Measurements from ENCODE around the gene RCOR1.

RCOR1 gene

DNA sequence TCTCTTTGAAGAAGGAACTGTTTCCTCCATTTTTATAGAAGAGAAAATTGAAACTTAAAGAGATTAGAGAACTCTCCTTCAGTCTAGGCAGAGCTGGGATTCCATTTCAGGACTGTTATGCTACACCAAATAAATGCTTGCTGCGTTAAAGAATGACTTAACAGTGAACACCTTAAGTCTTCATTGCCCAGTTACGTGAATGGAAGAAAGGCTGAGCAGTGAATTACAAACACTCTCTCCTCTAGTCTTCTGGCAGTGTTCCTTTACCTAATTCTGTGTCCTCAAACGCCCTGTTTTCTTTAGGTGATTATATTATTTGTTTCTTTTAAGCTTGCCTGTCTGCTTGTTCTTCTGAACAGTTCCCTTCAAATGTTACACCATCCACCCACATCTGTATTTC, 59.7 kb downstream of the RCOR1 start:
- no peak for DNase-seq (ENCODE audit: extremely low spot score)
- CTCF ChIA-PET, result no interaction called here
- POLR2A ChIA-PET, result no interaction called here
- no peak for TF ChIP-seq SP1 (IDR thresholded peaks at IDR 0.05)
- no peak for TF ChIP-seq TARDBP (IDR thresholded peaks at IDR 0.05)
- TF ChIP-seq FOXM1 (IDR thresholded peaks at IDR 0.05; ENCODE audit: borderline replicate concordance), result no peak

DNA sequence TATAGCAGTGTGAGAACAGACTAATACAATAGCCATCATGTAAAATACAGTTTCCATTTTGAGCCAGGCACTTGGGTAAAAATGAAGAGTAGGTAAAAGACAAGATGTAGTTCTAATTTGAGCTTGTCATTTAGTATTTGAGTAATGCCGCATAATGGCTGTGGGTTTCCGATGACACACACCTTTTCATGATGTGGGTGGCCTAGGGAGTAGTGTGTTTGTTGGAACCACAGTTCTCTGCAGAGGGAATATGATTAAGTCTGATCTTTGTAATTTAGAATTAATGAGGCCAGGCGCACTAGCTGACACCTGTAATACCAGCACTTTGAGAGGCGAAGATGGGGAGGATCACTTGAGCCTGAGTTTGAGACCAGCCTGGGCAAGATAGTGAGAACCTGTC, 61.8 kb downstream of the RCOR1 start:
- ChIA-PET POLR2A (interaction anchor here (1.6 kb wide), 1 partner anchor 63 kb away, joined by 3 read pairs; no protein-coding TSS in a partner anchor), CTCF (no interaction called here)
- TF ChIP-seq L3MBTL2 (conservative IDR thresholded peaks at IDR 0.05) (no peak), ZNF384 (IDR thresholded peaks at IDR 0.05) (no peak), HDGF (IDR thresholded peaks at IDR 0.05; ENCODE audit: borderline replicate concordance) (no peak), TARDBP (IDR thresholded peaks at IDR 0.05) (no peak), CTBP1 (IDR thresholded peaks at IDR 0.05; ENCODE audit: borderline replicate concordance) (no peak)
- DNase-seq (ENCODE audit: extremely low spot score), result no peak

DNA sequence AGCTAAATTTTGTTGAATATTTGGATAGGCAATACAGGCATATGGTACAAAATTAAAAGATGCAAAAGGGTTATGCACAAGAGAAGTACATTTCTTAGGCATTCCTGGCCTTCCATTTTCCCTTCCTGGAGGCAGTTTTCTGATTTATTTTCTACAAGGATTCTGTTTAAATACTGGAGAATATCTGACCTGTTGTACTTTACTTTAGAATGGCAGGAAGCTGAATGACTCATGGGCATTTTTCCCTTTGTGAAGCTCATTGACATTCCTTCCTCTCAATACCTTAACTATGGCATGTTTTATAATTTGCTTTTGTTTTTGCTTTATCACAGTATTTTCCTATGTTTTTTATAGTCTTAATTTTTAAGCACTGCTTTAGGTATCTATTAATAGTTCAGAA, 62.7 kb downstream of the RCOR1 start:
- DNase-seq (ENCODE audit: extremely low spot score), result no peak
- ChIA-PET POLR2A (interaction anchor here (1.6 kb wide), 1 partner anchor 63 kb away, joined by 3 read pairs; no protein-coding TSS in a partner anchor), CTCF (interaction anchor here (0.6 kb wide), 1 partner anchor 60 kb away, joined by 3 read pairs; no protein-coding TSS in a partner anchor)
- TF ChIP-seq ELF4 (IDR thresholded peaks at IDR 0.05), result no peak
- TF ChIP-seq TARDBP (IDR thresholded peaks at IDR 0.05), result no peak
- no peak for TF ChIP-seq BHLHE40 (IDR thresholded peaks at IDR 0.05; ENCODE audit: borderline replicate concordance)
- TF ChIP-seq ZNF384 (IDR thresholded peaks at IDR 0.05), result no peak
- no peak for TF ChIP-seq L3MBTL2 (conservative IDR thresholded peaks at IDR 0.05)
- TF ChIP-seq NFRKB (IDR thresholded peaks at IDR 0.05), result no peak
- no peak for TF ChIP-seq CTBP1 (IDR thresholded peaks at IDR 0.05; ENCODE audit: borderline replicate concordance)
- no peak for TF ChIP-seq ARNT (IDR thresholded peaks at IDR 0.05)
- no peak for TF ChIP-seq FOXK2 (IDR thresholded peaks at IDR 0.05)
- TF ChIP-seq, protein P1, sequence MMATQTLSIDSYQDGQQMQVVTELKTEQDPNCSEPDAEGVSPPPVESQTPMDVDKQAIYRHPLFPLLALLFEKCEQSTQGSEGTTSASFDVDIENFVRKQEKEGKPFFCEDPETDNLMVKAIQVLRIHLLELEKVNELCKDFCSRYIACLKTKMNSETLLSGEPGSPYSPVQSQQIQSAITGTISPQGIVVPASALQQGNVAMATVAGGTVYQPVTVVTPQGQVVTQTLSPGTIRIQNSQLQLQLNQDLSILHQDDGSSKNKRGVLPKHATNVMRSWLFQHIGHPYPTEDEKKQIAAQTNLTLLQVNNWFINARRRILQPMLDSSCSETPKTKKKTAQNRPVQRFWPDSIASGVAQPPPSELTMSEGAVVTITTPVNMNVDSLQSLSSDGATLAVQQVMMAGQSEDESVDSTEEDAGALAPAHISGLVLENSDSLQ (IDR thresholded peaks at IDR 0.05), result no peak
- TF ChIP-seq SP1 (IDR thresholded peaks at IDR 0.05), result no peak
- TF ChIP-seq FOXA1 (IDR thresholded peaks at IDR 0.05), result no peak
- no peak for TF ChIP-seq SUZ12 (IDR thresholded peaks at IDR 0.05)
- TF ChIP-seq LEF1 (IDR thresholded peaks at IDR 0.05; ENCODE audit: borderline replicate concordance), result no peak

DNA sequence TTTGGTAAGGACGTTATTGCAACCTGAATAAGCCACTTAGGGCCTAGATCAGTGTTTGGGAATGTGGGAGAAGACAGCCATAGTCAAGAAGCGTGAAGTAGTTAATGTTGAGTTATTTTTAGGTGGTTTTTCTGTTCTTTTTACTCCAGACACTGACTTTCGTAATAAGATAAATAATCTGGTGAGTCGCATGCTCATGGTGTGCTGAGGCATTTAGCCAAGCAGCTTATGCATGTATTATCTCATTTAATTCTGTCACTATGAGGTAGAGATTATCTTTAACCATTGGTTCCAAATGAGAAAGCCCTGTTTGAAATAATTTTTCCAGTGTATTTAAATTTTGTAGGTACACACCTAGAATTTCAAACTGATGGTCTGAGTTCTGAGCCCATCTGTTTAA, 67.3 kb downstream of the RCOR1 start:
- no peak for TF ChIP-seq TARDBP (IDR thresholded peaks at IDR 0.05)
- TF ChIP-seq ELF4 (IDR thresholded peaks at IDR 0.05), result no peak
- no peak for TF ChIP-seq SUZ12 (IDR thresholded peaks at IDR 0.05)
- TF ChIP-seq HDGF (IDR thresholded peaks at IDR 0.05; ENCODE audit: borderline replicate concordance), result no peak
- no peak for TF ChIP-seq FOXK2 (IDR thresholded peaks at IDR 0.05)
- no peak for TF ChIP-seq ARNT (IDR thresholded peaks at IDR 0.05)
- no peak for TF ChIP-seq CTBP1 (IDR thresholded peaks at IDR 0.05; ENCODE audit: borderline replicate concordance)
- TF ChIP-seq LEF1 (IDR thresholded peaks at IDR 0.05; ENCODE audit: borderline replicate concordance), result no peak
- TF ChIP-seq FOXA1 (IDR thresholded peaks at IDR 0.05), result no peak
- TF ChIP-seq SP1 (IDR thresholded peaks at IDR 0.05), result no peak
- no peak for TF ChIP-seq NFRKB (IDR thresholded peaks at IDR 0.05)
- no peak for TF ChIP-seq L3MBTL2 (conservative IDR thresholded peaks at IDR 0.05)
- DNase-seq (ENCODE audit: extremely low spot score), result no peak
- POLR2A ChIA-PET, result no interaction called here
- CTCF ChIA-PET, result interaction anchor here (0.6 kb wide), 1 partner anchor 45 kb away, joined by 3 read pairs; no protein-coding TSS in a partner anchor

DNA sequence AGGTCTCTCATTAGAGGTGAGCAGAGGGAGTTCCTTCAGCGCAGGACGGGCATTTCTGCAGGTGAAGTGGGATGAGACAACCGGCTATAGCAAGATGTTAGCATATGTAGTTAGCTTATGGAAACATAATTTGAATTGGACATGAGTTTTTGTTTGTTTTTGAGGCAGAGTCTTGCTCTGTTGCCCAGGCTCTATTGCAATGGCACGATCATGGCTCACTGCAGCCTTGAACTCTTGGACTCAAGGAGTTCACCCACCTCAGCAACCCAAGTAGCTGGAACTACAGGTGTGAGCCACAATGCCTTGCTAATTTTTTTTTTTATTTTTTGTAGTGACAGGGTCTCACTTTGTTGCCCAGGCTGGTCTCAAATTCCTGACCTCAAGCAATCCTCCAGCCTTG, 69.2 kb downstream of the RCOR1 start:
- POLR2A ChIA-PET, result no interaction called here
- DNase-seq (ENCODE audit: extremely low spot score), result no peak
- CTCF ChIA-PET, result interaction anchor here (0.6 kb wide), 2 partner anchors 38 to 343 kb away, joined by 3 to 10 read pairs; no protein-coding TSS in a partner anchor
- TF ChIP-seq NFRKB (IDR thresholded peaks at IDR 0.05) (no peak), LEF1 (IDR thresholded peaks at IDR 0.05; ENCODE audit: borderline replicate concordance) (no peak), BHLHE40 (IDR thresholded peaks at IDR 0.05; ENCODE audit: borderline replicate concordance) (no peak), FOXA1 (IDR thresholded peaks at IDR 0.05) (no peak), FOXK2 (IDR thresholded peaks at IDR 0.05) (no peak)

DNA sequence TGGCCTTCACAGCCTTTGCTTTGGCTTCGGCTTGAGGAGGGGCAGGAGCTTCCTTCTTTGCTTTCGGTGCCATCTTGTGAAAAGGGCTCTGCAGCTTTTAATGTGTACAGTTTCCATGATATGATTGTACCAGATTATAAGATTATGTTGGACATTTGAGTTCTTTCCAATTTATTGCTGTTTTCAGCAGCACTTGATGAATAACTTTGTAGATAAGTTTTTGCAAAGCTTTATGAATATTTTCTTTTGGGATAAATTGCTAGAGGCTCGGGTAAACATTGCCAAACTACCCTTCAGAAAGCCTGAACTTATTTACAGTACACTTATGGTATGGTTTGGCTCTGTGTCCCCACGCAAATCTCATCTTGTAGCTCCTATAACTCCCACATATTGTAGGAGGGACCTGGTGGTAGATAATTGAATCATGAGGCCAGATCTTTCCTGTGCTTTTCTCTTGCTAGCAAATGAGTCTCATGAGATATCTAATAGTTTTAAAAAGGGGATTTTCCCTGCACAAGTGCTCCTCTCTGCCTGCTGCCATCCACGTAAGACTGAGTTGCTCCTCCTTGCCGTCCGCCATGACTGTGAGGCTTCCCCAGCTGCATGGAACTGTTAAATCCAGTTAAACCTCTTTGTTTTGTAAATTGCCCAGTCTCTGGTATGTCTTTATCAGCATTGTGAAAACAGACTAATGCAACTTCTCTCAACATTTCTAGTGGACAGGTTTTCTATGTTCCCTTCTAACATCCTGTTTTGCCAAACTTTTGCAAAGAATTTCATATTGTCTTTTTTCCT, 70.4 kb downstream of the RCOR1 start:
- DNase-seq (ENCODE audit: extremely low spot score), result no peak
- TF ChIP-seq ARNT (IDR thresholded peaks at IDR 0.05) (no peak), BHLHE40 (IDR thresholded peaks at IDR 0.05; ENCODE audit: borderline replicate concordance) (no peak), SUZ12 (IDR thresholded peaks at IDR 0.05) (no peak), LEF1 (IDR thresholded peaks at IDR 0.05; ENCODE audit: borderline replicate concordance) (no peak), HDGF (IDR thresholded peaks at IDR 0.05; ENCODE audit: borderline replicate concordance) (no peak), FOXK2 (IDR thresholded peaks at IDR 0.05) (no peak), NFRKB (IDR thresholded peaks at IDR 0.05) (no peak), ZNF384 (IDR thresholded peaks at IDR 0.05) (no peak), L3MBTL2 (conservative IDR thresholded peaks at IDR 0.05) (no peak), SP1 (IDR thresholded peaks at IDR 0.05) (no peak), TARDBP (IDR thresholded peaks at IDR 0.05) (no peak), ELF4 (IDR thresholded peaks at IDR 0.05) (no peak), FOXM1 (IDR thresholded peaks at IDR 0.05; ENCODE audit: borderline replicate concordance) (no peak), CTBP1 (IDR thresholded peaks at IDR 0.05; ENCODE audit: borderline replicate concordance) (no peak)
- TF ChIP-seq, protein P1 (IDR thresholded peaks at IDR 0.05), result no peak
- CTCF ChIA-PET, result interaction anchor here (0.6 to 1.1 kb wide), 3 partner anchors 68 to 72 kb away, joined by 3 to 4 read pairs (median 4); no protein-coding TSS in a partner anchor
- POLR2A ChIA-PET, result no interaction called here

DNA sequence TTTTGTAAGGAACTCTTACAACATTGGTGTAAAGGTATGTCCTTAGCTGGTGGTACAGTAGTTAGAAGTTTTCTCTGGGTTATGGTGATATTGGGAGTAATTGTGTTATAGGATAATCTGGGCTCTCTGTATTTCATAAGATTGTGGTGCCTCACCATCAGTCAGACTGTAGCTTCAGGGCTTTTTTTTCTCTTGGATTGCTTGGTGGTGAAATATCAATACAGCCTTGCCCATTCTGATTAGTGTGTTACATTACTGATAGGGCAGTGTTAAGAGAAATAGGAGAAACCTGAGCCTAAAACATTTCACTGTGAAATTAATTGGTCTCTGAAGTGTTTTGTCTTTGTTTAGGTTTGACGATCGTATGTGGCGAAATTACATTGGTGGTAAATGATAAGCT, 71.0 kb downstream of the RCOR1 start:
- TF ChIP-seq SP1 (IDR thresholded peaks at IDR 0.05) (no peak), FOXM1 (IDR thresholded peaks at IDR 0.05; ENCODE audit: borderline replicate concordance) (no peak), ZNF384 (IDR thresholded peaks at IDR 0.05) (no peak), L3MBTL2 (conservative IDR thresholded peaks at IDR 0.05) (no peak), HDGF (IDR thresholded peaks at IDR 0.05; ENCODE audit: borderline replicate concordance) (no peak), NFRKB (IDR thresholded peaks at IDR 0.05) (no peak), ELF4 (IDR thresholded peaks at IDR 0.05) (no peak), LEF1 (IDR thresholded peaks at IDR 0.05; ENCODE audit: borderline replicate concordance) (no peak), FOXA1 (IDR thresholded peaks at IDR 0.05) (no peak), CTBP1 (IDR thresholded peaks at IDR 0.05; ENCODE audit: borderline replicate concordance) (no peak), FOXK2 (IDR thresholded peaks at IDR 0.05) (no peak), SUZ12 (IDR thresholded peaks at IDR 0.05) (no peak)
- TF ChIP-seq, protein P1 (IDR thresholded peaks at IDR 0.05), result no peak
- DNase-seq (ENCODE audit: extremely low spot score), result no peak
- ChIA-PET POLR2A (no interaction called here), CTCF (interaction anchor here (1.1 kb wide), 1 partner anchor 69 kb away, joined by 4 read pairs; no protein-coding TSS in a partner anchor)
